WTC11 (cell line): ENCODE data around the gene ACTRT3. TPM values are rescaled to one million over a fixed set of nuclear protein-coding genes. Genes with fewer than 3 reads are reported as not detected.

Experiments used
- ATF6 ChIP-seq: sonication (generic); formaldehyde crosslinking; IDR thresholded peaks from 2 replicates; pipeline ENCODE4 v1.8.1; 2023; ENCODE audit warnings: mild to moderate bottlenecking, missing genetic modification reagents
- ELF4 ChIP-seq: sonication (generic); formaldehyde crosslinking; IDR thresholded peaks from 2 replicates; pipeline ENCODE4 v1.8.1; 2022; ENCODE audit warnings: low read depth, mild to moderate bottlenecking, moderate library complexity, missing genetic modification reagents
- EMX1 ChIP-seq: fragments of 250-450 bp; sonication (Bioruptor Pico); IDR thresholded peaks from 2 replicates; pipeline ENCODE4 v1.8.0; 2021; ENCODE audit warnings: mild to moderate bottlenecking
- FOXP1 ChIP-seq: sonication (generic); formaldehyde crosslinking; IDR thresholded peaks from 2 replicates; pipeline ENCODE4 v1.8.0; 2022; ENCODE audit warnings: missing genetic modification reagents, mild to moderate bottlenecking, moderate library complexity, borderline replicate concordance
- FOXP4 ChIP-seq: sonication (generic); formaldehyde crosslinking; IDR thresholded peaks from 2 replicates; pipeline ENCODE4 v1.8.0; 2022; ENCODE audit warnings: mild to moderate bottlenecking, missing genetic modification reagents
- KAT7 ChIP-seq: sonication (generic); formaldehyde crosslinking; IDR thresholded peaks from 2 replicates; pipeline ENCODE4 v1.8.1; 2023; ENCODE audit warnings: missing genetic modification reagents, mild to moderate bottlenecking, borderline replicate concordance
- MAX ChIP-seq: sonication (generic); formaldehyde crosslinking; IDR thresholded peaks from 2 replicates; pipeline ENCODE4 v1.8.0; 2022; ENCODE audit warnings: mild to moderate bottlenecking, missing genetic modification reagents
- MYBL2 ChIP-seq: sonication (generic); formaldehyde crosslinking; IDR thresholded peaks from 2 replicates; pipeline ENCODE4 v1.8.1; 2023; ENCODE audit warnings: mild to moderate bottlenecking, moderate library complexity, missing genetic modification reagents
- PRDM15 ChIP-seq: sonication (generic); formaldehyde crosslinking; IDR thresholded peaks from 2 replicates; pipeline ENCODE4 v1.8.0; 2022; ENCODE audit warnings: missing genetic modification reagents
- SOX15 ChIP-seq: fragments of 250-450 bp; sonication (Bioruptor Pico); IDR thresholded peaks from 2 replicates; pipeline ENCODE4 v1.9.0; 2021; ENCODE audit warnings: mild to moderate bottlenecking
- TCF7 ChIP-seq: sonication (generic); formaldehyde crosslinking; IDR thresholded peaks from 2 replicates; pipeline ENCODE4 v1.8.0; 2022; ENCODE audit warnings: mild to moderate bottlenecking, low read depth, missing genetic modification reagents, moderate library complexity
- ZNF232 ChIP-seq: sonication (generic); formaldehyde crosslinking; IDR thresholded peaks from 2 replicates; pipeline ENCODE4 v1.8.0; 2022; ENCODE audit warnings: mild to moderate bottlenecking, missing genetic modification reagents
- ZNF396 ChIP-seq: fragments of 250-450 bp; sonication (Bioruptor Pico); IDR thresholded peaks from 2 replicates; pipeline ENCODE4 v1.8.0; 2021; ENCODE audit warnings: mild to moderate bottlenecking, moderate library complexity, borderline replicate concordance
- ZNF425 ChIP-seq: fragments of 250-450 bp; sonication (Bioruptor Pico); conservative IDR thresholded peaks from 2 replicates; pipeline ENCODE4 v1.9.0; 2021; ENCODE audit warnings: mild to moderate bottlenecking
- ZNF671 ChIP-seq: fragments of 250-450 bp; sonication (Bioruptor Pico); IDR thresholded peaks from 2 replicates; pipeline ENCODE4 v1.8.0; 2021; ENCODE audit warnings: mild to moderate bottlenecking
- total RNA-seq: library from RNA; stranded (reverse); gene quantifications from 3 replicates; pipeline ENCODE4 v1.2.3, GENCODE V29; 2021
- TF ChIP-seq, protein P1 (sequence below): fragments of 250-450 bp; sonication (Bioruptor Pico); IDR thresholded peaks from 2 replicates; pipeline ENCODE4 v1.9.0; 2021; ENCODE audit warnings: mild to moderate bottlenecking, borderline replicate concordance

Gene ACTRT3
- total RNA-seq, 1 experiment from 2014 or later = 2.3 TPM

GRCh38 chr3:169764882-169765612, 4.3 kb downstream of the ACTRT3 start, which contains the start of gene TERC (continued):
- TF ChIP-seq ZNF425 (CRISPR knock-in tag) (peak; percentile 80; the same call in 1 of the 2 replicates), FOXP4 (0 out of 2 replicates have a peak, but pooled peaks have one; percentile 7), MAX (no peak), ZNF232 (no peak), TCF7 (CRISPR knock-in tag) (no peak), MYBL2 (CRISPR knock-in tag) (0 out of 2 replicates have a peak, but pooled peaks have one; percentile 49), SOX15 (no peak), KAT7 (CRISPR knock-in tag) (no peak), EMX1 (CRISPR knock-in tag) (peak; percentile 81), ZNF671 (peak; percentile 60; the same call in 1 of the 2 replicates), ATF6 (CRISPR knock-in tag) (no peak), FOXP1 (CRISPR knock-in tag) (no peak), ELF4 (CRISPR knock-in tag) (no peak), PRDM15 (CRISPR knock-in tag) (no peak), ZNF396 (CRISPR knock-in tag) (no peak)
- TF ChIP-seq, protein P1, sequence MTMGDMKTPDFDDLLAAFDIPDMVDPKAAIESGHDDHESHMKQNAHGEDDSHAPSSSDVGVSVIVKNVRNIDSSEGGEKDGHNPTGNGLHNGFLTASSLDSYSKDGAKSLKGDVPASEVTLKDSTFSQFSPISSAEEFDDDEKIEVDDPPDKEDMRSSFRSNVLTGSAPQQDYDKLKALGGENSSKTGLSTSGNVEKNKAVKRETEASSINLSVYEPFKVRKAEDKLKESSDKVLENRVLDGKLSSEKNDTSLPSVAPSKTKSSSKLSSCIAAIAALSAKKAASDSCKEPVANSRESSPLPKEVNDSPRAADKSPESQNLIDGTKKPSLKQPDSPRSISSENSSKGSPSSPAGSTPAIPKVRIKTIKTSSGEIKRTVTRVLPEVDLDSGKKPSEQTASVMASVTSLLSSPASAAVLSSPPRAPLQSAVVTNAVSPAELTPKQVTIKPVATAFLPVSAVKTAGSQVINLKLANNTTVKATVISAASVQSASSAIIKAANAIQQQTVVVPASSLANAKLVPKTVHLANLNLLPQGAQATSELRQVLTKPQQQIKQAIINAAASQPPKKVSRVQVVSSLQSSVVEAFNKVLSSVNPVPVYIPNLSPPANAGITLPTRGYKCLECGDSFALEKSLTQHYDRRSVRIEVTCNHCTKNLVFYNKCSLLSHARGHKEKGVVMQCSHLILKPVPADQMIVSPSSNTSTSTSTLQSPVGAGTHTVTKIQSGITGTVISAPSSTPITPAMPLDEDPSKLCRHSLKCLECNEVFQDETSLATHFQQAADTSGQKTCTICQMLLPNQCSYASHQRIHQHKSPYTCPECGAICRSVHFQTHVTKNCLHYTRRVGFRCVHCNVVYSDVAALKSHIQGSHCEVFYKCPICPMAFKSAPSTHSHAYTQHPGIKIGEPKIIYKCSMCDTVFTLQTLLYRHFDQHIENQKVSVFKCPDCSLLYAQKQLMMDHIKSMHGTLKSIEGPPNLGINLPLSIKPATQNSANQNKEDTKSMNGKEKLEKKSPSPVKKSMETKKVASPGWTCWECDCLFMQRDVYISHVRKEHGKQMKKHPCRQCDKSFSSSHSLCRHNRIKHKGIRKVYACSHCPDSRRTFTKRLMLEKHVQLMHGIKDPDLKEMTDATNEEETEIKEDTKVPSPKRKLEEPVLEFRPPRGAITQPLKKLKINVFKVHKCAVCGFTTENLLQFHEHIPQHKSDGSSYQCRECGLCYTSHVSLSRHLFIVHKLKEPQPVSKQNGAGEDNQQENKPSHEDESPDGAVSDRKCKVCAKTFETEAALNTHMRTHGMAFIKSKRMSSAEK (CRISPR knock-in tag) = peak; percentile 73; the same call in 1 of the 2 replicates
